Osteocyte (in vitro differentiated cells): ENCODE measurements around the gene RHOT2. TPM values are rescaled to one million over a fixed set of nuclear protein-coding genes. Genes with fewer than 3 reads are reported as not detected.

Experiments used
- DNase-seq: peaks from one replicate; pipeline ENCODE4 v3.0.0; 2021; ENCODE audit warnings: mixed read lengths; ENCODE audit not compliant: unreplicated experiment; ENCODE audit errors: extremely low spot score
- H3K27ac Mint-ChIP-seq: one replicate; pipeline ENCODE4 v1.8.0; 2021; ENCODE audit warnings: mild to moderate bottlenecking, mixed read lengths; ENCODE audit not compliant: unreplicated experiment
- H3K27me3 Mint-ChIP-seq: one replicate; pipeline ENCODE4 v1.8.0; 2021; ENCODE audit warnings: mixed read lengths; ENCODE audit not compliant: unreplicated experiment
- H3K36me3 Mint-ChIP-seq: one replicate; pipeline ENCODE4 v1.8.0; 2021; ENCODE audit warnings: mixed read lengths; ENCODE audit not compliant: unreplicated experiment
- H3K4me1 Mint-ChIP-seq: one replicate; pipeline ENCODE4 v1.8.0; 2021; ENCODE audit warnings: mixed read lengths; ENCODE audit not compliant: unreplicated experiment
- H3K4me3 Mint-ChIP-seq: one replicate; pipeline ENCODE4 v1.8.0; 2021; ENCODE audit warnings: mild to moderate bottlenecking, moderate library complexity, mixed read lengths; ENCODE audit not compliant: unreplicated experiment
- H3K9me3 Mint-ChIP-seq: one replicate; pipeline ENCODE4 v1.8.0; 2021; ENCODE audit warnings: mixed read lengths; ENCODE audit not compliant: unreplicated experiment
- total RNA-seq: library from RNA; stranded (reverse); gene quantifications from 2 replicates; pipeline ENCODE4 v1.2.1, GENCODE V29; 2021
- TF ChIP-seq, protein P1 (sequence below): fragments of 200-600 bp; sonication (generic); IDR thresholded peaks from 2 replicates; pipeline ENCODE4 v1.5.0; 2021; ENCODE audit warnings: antibody characterized with exemption, mild to moderate bottlenecking, moderate library complexity

Gene RHOT2
- total RNA-seq, 1 donor from 2014 or later, result 126 TPM

DNA sequence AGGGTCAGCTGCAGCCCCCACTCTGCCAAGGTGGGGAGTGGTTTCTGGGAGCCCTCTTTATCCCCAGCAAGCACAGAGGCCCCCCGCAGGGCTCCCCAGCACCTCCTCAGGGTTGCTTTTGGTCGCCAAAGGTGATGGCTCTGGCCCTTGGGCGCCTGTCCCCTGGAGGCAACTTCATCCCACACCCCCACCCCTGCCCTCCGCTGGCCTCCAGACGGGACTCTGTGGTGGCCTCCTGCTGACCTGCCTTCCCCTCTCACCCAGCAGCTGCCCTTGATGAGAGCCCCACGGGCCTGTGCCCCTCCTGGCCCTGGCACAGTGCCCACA, 7.8 kb upstream of the RHOT2 start:
- Mint-ChIP-seq H3K4me3 (no peak overlapping the region), H3K27me3 (no peaks in the 10 kb centered on the region), H3K36me3 (peaks cover 2% of the 10 kb centered on the region), H3K4me1 (peaks cover 5% of the 10 kb centered on the region), H3K9me3 (no peaks in the 10 kb centered on the region), H3K27ac (no peak overlapping the region)
- DNase-seq, result no peak
- TF ChIP-seq, protein P1, sequence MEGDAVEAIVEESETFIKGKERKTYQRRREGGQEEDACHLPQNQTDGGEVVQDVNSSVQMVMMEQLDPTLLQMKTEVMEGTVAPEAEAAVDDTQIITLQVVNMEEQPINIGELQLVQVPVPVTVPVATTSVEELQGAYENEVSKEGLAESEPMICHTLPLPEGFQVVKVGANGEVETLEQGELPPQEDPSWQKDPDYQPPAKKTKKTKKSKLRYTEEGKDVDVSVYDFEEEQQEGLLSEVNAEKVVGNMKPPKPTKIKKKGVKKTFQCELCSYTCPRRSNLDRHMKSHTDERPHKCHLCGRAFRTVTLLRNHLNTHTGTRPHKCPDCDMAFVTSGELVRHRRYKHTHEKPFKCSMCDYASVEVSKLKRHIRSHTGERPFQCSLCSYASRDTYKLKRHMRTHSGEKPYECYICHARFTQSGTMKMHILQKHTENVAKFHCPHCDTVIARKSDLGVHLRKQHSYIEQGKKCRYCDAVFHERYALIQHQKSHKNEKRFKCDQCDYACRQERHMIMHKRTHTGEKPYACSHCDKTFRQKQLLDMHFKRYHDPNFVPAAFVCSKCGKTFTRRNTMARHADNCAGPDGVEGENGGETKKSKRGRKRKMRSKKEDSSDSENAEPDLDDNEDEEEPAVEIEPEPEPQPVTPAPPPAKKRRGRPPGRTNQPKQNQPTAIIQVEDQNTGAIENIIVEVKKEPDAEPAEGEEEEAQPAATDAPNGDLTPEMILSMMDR, result no peak

DNA sequence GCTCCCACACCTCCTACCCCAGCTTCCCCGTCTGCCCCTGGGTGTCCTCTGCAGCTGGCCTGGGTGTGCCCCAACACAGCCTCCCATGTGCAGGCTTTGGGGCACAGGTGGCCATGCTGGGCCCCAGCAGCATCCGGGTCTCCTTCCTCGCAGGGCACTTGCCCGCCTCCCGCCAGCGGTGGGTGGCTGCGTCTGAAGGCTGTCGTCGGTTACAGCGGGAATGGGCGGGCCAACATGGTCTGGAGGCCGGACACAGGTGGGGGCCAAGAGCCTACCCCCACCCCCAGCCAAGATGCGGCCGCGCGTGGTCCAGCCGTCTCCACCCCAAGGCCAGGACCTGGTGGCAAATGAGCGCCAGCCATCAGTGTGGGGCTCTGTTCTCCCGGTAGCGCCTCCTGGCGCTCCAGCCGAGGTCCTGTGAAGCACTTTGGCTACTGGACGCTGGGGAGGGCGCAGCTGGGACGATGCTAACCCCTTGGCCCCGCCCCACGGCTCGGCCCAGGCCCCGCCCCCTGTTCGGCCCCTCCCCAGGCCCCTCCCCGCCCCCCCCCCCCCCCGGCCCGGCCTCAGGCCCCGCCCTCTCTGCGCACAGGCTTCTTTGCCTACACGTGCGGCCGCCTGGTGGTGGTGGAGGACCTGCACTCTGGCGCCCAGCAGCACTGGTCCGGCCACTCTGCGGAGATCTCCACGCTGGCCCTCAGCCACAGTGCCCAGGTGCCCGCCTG, 7.3 kb upstream of the RHOT2 start:
- no peaks in the 10 kb centered on the region for H3K27me3 Mint-ChIP-seq
- H3K9me3 Mint-ChIP-seq, result no peaks in the 10 kb centered on the region
- peaks cover 2% of the 10 kb centered on the region for H3K36me3 Mint-ChIP-seq
- H3K4me3 Mint-ChIP-seq, result peak overlapping the region; percentile 29
- H3K4me1 Mint-ChIP-seq, result peaks cover 5% of the 10 kb centered on the region
- TF ChIP-seq, protein P1, result peak; percentile 57
- DNase-seq, result no peak
- H3K27ac Mint-ChIP-seq, result peak overlapping the region; percentile 57

DNA sequence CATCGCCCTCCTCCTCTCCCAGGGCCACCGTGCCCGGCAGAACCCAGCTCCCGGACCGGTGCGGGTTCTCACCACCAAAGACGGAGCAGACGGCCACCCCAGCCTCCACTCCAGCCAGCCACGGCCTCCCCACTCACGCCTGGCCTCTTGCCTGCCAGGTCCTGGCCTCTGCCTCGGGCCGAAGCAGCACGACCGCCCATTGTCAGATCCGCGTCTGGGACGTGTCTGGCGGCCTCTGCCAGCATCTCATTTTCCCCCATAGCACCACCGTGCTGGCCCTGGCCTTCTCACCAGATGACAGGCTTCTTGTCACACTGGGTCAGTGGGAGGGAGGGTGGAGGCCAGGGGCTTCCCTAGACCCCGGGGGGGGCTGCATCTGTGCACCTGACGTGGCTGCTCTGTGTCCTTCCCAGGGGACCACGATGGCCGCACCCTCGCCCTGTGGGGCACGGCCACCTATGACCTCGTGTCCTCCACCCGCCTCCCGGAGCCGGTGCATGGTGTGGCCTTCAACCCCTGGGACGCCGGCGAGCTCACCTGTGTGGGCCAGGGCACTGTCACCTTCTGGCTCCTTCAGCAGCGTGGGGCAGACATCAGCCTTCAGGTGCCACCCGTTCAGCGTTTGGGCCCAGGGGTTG, 6.6 kb upstream of the RHOT2 start:
- Mint-ChIP-seq H3K4me3 (peak overlapping the region; percentile 29), H3K36me3 (peaks cover 2% of the 10 kb centered on the region), H3K9me3 (no peaks in the 10 kb centered on the region), H3K4me1 (peaks cover 5% of the 10 kb centered on the region), H3K27me3 (no peaks in the 10 kb centered on the region), H3K27ac (peak overlapping the region; percentile 57)
- DNase-seq, result no peak
- TF ChIP-seq, protein P1, result no peak

DNA sequence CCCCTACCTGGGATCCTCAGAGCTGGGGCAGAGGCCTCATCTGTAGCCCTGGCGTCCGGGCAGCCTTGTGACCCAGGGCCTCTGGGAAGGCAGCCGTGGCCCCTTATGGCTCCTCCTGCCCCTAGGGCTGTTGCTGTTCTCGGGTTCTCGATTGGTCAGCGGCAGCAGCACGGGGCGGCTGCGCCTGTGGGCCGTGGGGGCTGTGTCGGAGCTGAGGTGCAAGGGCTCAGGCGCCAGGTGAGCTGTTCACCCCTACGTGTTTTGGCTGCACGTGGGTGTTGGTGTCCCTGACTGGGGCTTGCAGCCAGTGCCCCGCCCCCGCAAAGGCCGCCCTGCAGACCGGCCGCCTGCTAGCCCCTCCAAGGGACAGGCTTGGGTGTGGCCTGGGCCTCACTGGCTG, 5.8 kb upstream of the RHOT2 start:
- DNase-seq, result no peak
- H3K36me3 Mint-ChIP-seq, result peaks cover 2% of the 10 kb centered on the region
- no peak overlapping the region for H3K27ac Mint-ChIP-seq
- no peak overlapping the region for H3K4me3 Mint-ChIP-seq
- no peaks in the 10 kb centered on the region for H3K27me3 Mint-ChIP-seq
- H3K9me3 Mint-ChIP-seq, result no peaks in the 10 kb centered on the region
- H3K4me1 Mint-ChIP-seq, result peaks cover 5% of the 10 kb centered on the region
- TF ChIP-seq, protein P1, result no peak

DNA sequence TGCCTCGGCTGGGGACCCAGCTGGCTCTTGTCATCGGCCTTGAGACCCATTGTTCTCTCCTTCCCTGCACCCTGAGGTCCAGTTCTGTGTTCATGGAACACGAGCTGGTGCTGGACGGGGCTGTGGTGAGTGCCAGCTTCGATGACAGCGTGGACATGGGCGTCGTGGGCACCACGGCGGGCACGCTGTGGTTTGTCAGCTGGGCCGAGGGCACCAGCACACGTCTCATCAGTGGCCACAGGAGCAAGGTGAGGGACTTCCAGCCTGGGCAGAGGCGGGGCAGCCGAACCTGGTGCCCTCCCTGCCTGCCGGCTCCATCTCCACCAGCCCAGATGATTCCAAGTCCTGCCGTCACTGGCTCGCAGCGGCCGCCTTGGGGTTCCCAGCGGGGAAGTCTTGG, 5.3 kb upstream of the RHOT2 start:
- Mint-ChIP-seq H3K9me3 (no peaks in the 10 kb centered on the region), H3K36me3 (peaks cover 2% of the 10 kb centered on the region), H3K4me1 (peaks cover 7% of the 10 kb centered on the region), H3K4me3 (no peak overlapping the region), H3K27ac (no peak overlapping the region), H3K27me3 (no peaks in the 10 kb centered on the region)
- TF ChIP-seq, protein P1, result no peak
- DNase-seq, result no peak
